ENCODE data around the gene TNNI2.

Gene TNNI2

GRCh38 chr11:1854132-1854948 is 15.6 kb downstream of the TNNI2 start:
- no peak for DNase-seq
- in situ Hi-C loops (cut with HindIII; ENCODE audit: low pct_ligation_motif_present, low pct_unique_long_range_greater_than_20kb, low sequenced_read_pairs) = no loop called here

- DNase-seq = no peak
- in situ Hi-C loops (cut with HindIII; ENCODE audit: low pct_ligation_motif_present, low pct_unique_long_range_greater_than_20kb, low sequenced_read_pairs) = no loop called here
Measured at GRCh38 chr11:1854949-1855885, 16.4 kb downstream of the TNNI2 start.

DNA sequence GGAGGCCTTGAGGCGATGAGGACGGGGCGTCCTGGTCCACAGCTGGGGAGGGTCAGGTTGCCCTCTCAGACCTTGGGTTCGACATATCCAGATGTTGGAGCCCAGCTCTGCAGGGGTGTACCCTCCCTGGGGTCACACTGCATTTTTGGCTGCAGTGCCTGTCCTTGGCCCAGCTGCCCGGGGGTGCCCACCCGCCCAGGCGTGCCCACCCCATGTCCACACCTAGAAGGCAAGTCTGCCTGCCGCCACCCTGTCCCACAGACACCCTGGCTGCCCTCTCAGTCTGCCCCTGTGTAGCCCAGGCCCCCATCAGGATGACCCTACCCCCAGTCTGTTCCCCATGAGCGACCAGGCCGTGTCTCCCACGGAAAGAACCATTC is 17.1 kb downstream of the TNNI2 start:
- no peak for DNase-seq
- in situ Hi-C loops (cut with HindIII; ENCODE audit: low pct_ligation_motif_present, low pct_unique_long_range_greater_than_20kb, low sequenced_read_pairs) = no loop called here

- in situ Hi-C loops (cut with HindIII; ENCODE audit: low pct_ligation_motif_present, low pct_unique_long_range_greater_than_20kb, low sequenced_read_pairs) = no loop called here
- DNase-seq = no peak
Measured at GRCh38 chr11:1856306-1857005, 17.7 kb downstream of the TNNI2 start.

DNA sequence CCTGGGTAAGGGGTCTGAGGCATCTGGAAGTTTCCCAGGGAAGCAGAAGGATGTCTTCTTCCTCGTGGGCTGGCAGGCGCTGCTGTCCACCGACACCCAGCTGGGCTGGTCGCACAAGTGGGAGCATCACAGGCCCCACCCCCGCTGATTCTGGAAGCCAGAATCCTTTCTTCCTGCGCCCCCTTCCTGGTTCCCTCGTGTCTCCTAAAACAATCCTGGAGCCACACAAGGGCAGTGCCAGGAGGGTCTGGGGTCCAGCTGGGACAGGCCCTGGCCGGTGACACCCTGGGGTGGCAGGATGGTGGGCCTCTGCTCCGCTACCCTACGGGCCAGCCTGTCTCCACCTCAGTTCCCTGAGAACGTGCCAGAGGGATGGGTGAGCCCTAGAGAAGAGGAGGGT is 18.3 kb downstream of the TNNI2 start:
- no peak for DNase-seq
- in situ Hi-C loops (cut with HindIII; ENCODE audit: low pct_ligation_motif_present, low pct_unique_long_range_greater_than_20kb, low sequenced_read_pairs) = no loop called here

DNA sequence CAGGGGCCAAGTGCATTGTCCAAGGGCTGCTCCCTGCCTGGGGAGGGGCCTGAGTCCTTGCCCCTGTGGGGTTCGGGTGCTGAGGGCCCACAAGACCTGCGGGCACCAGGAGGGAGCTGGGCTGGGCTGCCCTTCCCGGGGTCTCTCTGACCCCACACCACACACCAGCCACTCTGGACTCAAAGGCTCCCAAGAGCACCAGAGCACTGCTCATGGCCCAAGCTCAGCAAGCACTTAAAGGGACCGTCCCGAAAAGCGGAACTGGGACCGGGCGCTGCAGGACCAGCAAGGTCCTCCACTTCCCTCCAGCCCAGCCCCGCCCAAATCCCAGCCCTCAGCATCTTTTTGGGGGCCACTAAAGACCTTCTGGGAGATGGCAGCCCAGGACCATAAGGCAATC is 19.4 kb downstream of the TNNI2 start:
- in situ Hi-C loops (cut with HindIII; ENCODE audit: low pct_ligation_motif_present, low pct_unique_long_range_greater_than_20kb, low sequenced_read_pairs) = no loop called here
- DNase-seq = no peak

DNA sequence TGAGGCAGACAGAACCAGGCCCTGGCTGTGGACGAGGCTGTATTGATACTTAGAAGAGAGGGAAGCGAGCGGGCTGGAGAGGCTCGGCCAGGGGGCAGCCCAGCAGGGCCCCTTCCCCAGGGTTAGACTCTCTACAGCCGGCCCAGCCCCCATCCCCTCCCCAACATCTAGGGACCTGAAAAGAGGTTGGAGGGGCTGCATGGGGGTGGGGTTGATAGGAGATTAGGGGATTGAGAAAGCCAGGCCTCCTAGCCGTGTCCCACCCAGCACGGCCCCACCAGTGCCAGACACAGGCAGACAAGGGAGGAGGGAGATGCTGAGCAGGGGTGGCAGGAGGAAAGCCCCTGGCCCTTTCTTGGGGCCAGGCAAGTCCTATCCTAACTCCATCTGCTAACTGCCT is 19.8 kb downstream of the TNNI2 start:
- no peak for DNase-seq
- in situ Hi-C loops (cut with HindIII; ENCODE audit: low pct_ligation_motif_present, low pct_unique_long_range_greater_than_20kb, low sequenced_read_pairs) = no loop called here

GRCh38 chr11:1859004-1859403 is 20.2 kb downstream of the TNNI2 start:
- in situ Hi-C loops (cut with HindIII; ENCODE audit: low pct_ligation_motif_present, low pct_unique_long_range_greater_than_20kb, low sequenced_read_pairs) = no loop called here
- DNase-seq = no peak

- in situ Hi-C loops (cut with HindIII; ENCODE audit: low pct_ligation_motif_present, low pct_unique_long_range_greater_than_20kb, low sequenced_read_pairs) = no loop called here
- DNase-seq = no peak
Measured at GRCh38 chr11:1860108-1860507, 21.3 kb downstream of the TNNI2 start.

GRCh38 chr11:1861435-1862411 is 22.9 kb downstream of the TNNI2 start:
- in situ Hi-C loops (cut with HindIII; ENCODE audit: low pct_ligation_motif_present, low pct_unique_long_range_greater_than_20kb, low sequenced_read_pairs) = no loop called here
- DNase-seq = no peak

GRCh38 chr11:1862588-1863351 is 24.0 kb downstream of the TNNI2 start:
- peak; percentile 25 for DNase-seq
- in situ Hi-C loops (cut with HindIII; ENCODE audit: low pct_ligation_motif_present, low pct_unique_long_range_greater_than_20kb, low sequenced_read_pairs) = no loop called here

GRCh38 chr11:1863352-1864216 is 24.8 kb downstream of the TNNI2 start:
- DNase-seq = peak; percentile 68
- in situ Hi-C loops (cut with HindIII; ENCODE audit: low pct_ligation_motif_present, low pct_unique_long_range_greater_than_20kb, low sequenced_read_pairs) = no loop called here

DNA sequence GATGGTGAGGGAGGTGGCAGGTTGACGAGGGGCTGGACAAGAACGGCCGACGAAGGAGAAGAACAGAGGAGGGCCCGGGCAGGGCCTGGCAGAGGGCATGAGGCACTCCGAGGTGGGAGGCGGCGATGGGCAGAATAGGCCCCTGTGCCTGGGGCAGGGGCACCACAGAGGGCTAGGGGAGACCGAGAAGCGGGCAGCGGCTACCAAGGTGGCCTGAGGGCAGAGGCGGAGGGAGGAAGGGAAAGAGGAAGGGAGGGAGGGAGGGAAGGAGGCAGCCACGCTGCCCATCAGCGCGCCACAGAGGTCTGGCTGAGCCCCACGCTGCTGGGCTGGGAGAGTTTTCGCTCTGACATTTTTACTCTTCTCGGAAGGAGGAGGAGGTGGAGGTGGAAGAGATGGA is 25.4 kb downstream of the TNNI2 start:
- in situ Hi-C loops (cut with HindIII; ENCODE audit: low pct_ligation_motif_present, low pct_unique_long_range_greater_than_20kb, low sequenced_read_pairs) = no loop called here
- no peak for DNase-seq

DNA sequence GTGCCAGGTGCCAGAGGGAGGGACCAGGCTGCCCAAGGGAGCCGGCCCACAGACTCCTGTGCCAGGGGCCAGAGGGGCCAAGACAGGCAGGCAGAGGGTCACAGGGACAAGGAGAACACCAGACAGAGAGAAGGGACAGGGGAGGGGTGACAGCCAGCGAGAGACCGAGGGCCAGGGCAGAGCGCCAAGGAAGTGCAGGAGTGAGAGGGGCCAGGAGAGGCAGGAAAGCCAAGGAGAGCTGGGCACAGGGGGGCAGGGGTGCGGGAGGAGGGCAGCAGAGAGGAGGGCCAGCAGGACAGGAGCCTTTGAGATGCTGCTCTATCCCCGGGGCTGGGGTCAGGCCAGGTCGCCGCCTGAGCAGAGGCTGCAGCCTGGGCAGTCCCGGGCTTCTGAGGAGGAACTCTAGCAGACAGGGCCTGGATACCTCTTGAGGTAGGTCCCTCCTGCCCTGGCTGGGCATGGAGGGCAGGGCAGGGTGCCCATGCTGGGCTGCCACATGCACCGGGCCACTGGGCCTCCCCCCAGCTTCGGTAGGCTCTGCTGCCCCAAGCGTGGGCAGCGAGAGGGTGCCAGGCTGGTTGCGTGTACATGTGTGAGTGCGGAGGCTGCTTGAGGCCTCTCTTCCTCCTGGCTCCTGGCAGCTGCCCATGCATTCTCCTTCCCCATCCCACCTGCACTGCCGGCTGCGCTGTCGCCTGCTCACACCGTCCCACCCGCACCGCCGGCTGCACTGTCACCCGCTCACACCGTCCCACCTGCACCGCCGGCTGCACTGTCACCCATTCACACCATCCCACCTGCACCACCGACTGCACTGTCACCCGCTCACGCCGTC is 26.3 kb downstream of the TNNI2 start:
- DNase-seq = no peak
- in situ Hi-C loops (cut with HindIII; ENCODE audit: low pct_ligation_motif_present, low pct_unique_long_range_greater_than_20kb, low sequenced_read_pairs) = no loop called here

GRCh38 chr11:1866226-1866625 is 27.4 kb downstream of the TNNI2 start:
- in situ Hi-C loops (cut with HindIII; ENCODE audit: low pct_ligation_motif_present, low pct_unique_long_range_greater_than_20kb, low sequenced_read_pairs) = no loop called here
- DNase-seq = no peak

GRCh38 chr11:1866776-1867175 is 28.0 kb downstream of the TNNI2 start:
- DNase-seq = no peak
- in situ Hi-C loops (cut with HindIII; ENCODE audit: low pct_ligation_motif_present, low pct_unique_long_range_greater_than_20kb, low sequenced_read_pairs) = no loop called here
